ENCODE results near the gene SALL3. TPM values are rescaled to one million over a fixed set of nuclear protein-coding genes. Genes with fewer than 3 reads are reported as not detected.

Gene SALL3
- total and polyA plus RNA-seq, 3 experiments from 2014 or later: not detected

DNA sequence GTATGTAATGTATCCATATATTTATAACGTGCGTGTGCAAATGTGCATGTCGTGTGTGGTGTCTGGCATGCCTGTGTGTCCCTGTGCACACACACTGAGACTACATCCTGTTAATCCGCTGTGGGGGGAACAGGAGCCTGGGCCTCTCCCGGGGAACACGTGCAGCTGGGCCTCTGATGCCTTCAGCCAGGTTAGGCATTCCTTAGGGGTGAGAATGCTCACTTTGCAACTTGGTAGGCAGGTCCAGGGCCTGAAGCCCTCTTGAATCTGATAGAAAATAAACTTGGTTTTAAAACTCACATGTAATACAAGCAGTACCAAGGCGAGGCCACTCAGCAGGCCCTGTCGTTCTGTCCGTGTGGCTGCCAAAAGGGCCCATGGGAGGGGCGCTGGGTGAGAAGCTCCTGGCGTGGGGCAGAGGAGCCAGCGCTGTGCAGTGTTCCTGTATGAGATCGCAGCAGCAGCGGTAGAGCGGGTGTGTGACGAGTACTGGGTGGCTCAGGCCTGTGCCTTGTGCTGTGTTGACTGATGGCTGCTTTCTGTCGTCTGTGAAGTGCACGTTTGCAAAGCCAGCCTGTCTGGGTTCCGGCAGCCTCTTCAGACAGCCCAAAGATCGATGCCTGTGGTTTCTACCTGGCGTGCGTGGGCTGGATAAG lies 16.2 kb downstream of the SALL3 start:
- ChIA-PET POLR2A (no interaction called here), CTCF (no interaction called here)
- Mint-ChIP-seq H3K27me3 (peaks cover 7 to 29% of the 10 kb centered on the region in 2 donors), H3K27ac (no peak overlapping the region), H3K36me3 (no peaks in the 10 kb centered on the region), H3K4me1 (no peaks in the 10 kb centered on the region), H3K4me3 (no peak overlapping the region), H3K9me3 (no peaks in the 10 kb centered on the region)
- Histone ChIP-seq H3K9me3 (ENCODE audit: low read length) (no peaks in the 10 kb centered on the region), H3K27ac (ENCODE audit: low read depth, low read length) (no peak overlapping the region), H3K27me3 (ENCODE audit: insufficient read depth, low read length, poor library complexity, severe bottlenecking) (no peaks in the 10 kb centered on the region), H3K4me1 (ENCODE audit: insufficient read depth, low read length) (no peaks in the 10 kb centered on the region), H3K4me3 (ENCODE audit: low read length) (no peak overlapping the region), H3K36me3 (ENCODE audit: insufficient read depth, low read length) (no peaks in the 10 kb centered on the region)
- no peak for DNase-seq

- CTCF ChIA-PET: no interaction called here
These were observed 17.3 kb downstream of the SALL3 start for GRCh38 chr18:78996741-78997490.

GRCh38 chr18:78998371-78999071 lies 18.9 kb downstream of the SALL3 start:
- Mint-ChIP-seq H3K4me1 (no peaks in the 10 kb centered on the region), H3K27ac (no peak overlapping the region), H3K36me3 (no peaks in the 10 kb centered on the region), H3K4me3 (no peak overlapping the region), H3K9me3 (no peaks in the 10 kb centered on the region), H3K27me3 (peaks cover 7 to 32% of the 10 kb centered on the region in 2 donors)
- ChIA-PET CTCF (no interaction called here), POLR2A (no interaction called here)
- H3K9me3 ChIP-seq (ENCODE audit: low read length): no peaks in the 10 kb centered on the region
- H3K36me3 ChIP-seq (ENCODE audit: insufficient read depth, low read length): no peaks in the 10 kb centered on the region
- no peak overlapping the region for H3K4me3 ChIP-seq (ENCODE audit: low read length)
- H3K4me1 ChIP-seq (ENCODE audit: insufficient read depth, low read length): no peaks in the 10 kb centered on the region
- no peak for DNase-seq
- no peak overlapping the region for H3K27ac ChIP-seq (ENCODE audit: low read depth, low read length)
- H3K27me3 ChIP-seq (ENCODE audit: insufficient read depth, low read length, poor library complexity, severe bottlenecking): no peaks in the 10 kb centered on the region

More at GRCh38 chr18:78996741-78997490, 17.3 kb downstream of the SALL3 start:
- H3K4me3 Mint-ChIP-seq: no peak overlapping the region
- DNase-seq: no peak
- H3K27ac ChIP-seq (ENCODE audit: low read depth, low read length): no peak overlapping the region
- no peaks in the 10 kb centered on the region for H3K9me3 Mint-ChIP-seq
- H3K27ac Mint-ChIP-seq: no peak overlapping the region
- POLR2A ChIA-PET: no interaction called here
- no peak overlapping the region for H3K4me3 ChIP-seq (ENCODE audit: low read length)
- no peaks in the 10 kb centered on the region for H3K36me3 ChIP-seq (ENCODE audit: insufficient read depth, low read length)
- H3K4me1 Mint-ChIP-seq: no peaks in the 10 kb centered on the region
- no peaks in the 10 kb centered on the region for H3K9me3 ChIP-seq (ENCODE audit: low read length)
- no peaks in the 10 kb centered on the region for H3K36me3 Mint-ChIP-seq
- no peaks in the 10 kb centered on the region for H3K27me3 ChIP-seq (ENCODE audit: insufficient read depth, low read length, poor library complexity, severe bottlenecking)
- no peaks in the 10 kb centered on the region for H3K4me1 ChIP-seq (ENCODE audit: insufficient read depth, low read length)
- peaks cover 7 to 32% of the 10 kb centered on the region in 2 donors for H3K27me3 Mint-ChIP-seq

DNA sequence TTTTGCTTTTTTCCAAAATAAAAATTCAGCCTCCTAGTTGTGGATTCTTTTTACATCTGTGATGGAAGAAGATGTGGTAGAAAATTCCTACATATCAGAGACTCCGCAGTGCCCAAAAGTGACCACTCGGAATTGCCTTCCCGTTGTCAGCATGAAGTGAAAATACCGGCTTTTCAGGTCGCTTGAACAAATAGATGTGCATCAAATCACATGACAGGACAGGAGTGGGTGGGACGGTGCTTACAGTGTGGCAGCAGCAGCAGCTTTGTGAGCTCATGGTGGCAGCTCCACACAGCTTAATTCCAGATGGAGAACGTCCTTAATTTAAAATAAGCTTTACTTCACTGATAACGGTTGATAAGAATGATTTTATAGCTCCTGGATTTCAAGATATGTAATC lies 20.3 kb downstream of the SALL3 start:
- Mint-ChIP-seq H3K36me3 (no peaks in the 10 kb centered on the region), H3K4me1 (no peaks in the 10 kb centered on the region), H3K9me3 (no peaks in the 10 kb centered on the region), H3K4me3 (no peak overlapping the region), H3K27me3 (peaks cover 9 to 35% of the 10 kb centered on the region in 2 donors), H3K27ac (no peak overlapping the region)
- no peak overlapping the region for H3K27ac ChIP-seq (ENCODE audit: low read depth, low read length)
- DNase-seq: no peak
- ChIA-PET CTCF (interaction anchor here (1.3 kb wide), 1 partner anchor 11 kb away, joined by 4 read pairs; no protein-coding TSS in a partner anchor), POLR2A (no interaction called here)
- no peaks in the 10 kb centered on the region for H3K9me3 ChIP-seq (ENCODE audit: low read length)
- H3K4me1 ChIP-seq (ENCODE audit: insufficient read depth, low read length): no peaks in the 10 kb centered on the region
- H3K36me3 ChIP-seq (ENCODE audit: insufficient read depth, low read length): no peaks in the 10 kb centered on the region
- no peaks in the 10 kb centered on the region for H3K27me3 ChIP-seq (ENCODE audit: insufficient read depth, low read length, poor library complexity, severe bottlenecking)
- no peak overlapping the region for H3K4me3 ChIP-seq (ENCODE audit: low read length)

DNA sequence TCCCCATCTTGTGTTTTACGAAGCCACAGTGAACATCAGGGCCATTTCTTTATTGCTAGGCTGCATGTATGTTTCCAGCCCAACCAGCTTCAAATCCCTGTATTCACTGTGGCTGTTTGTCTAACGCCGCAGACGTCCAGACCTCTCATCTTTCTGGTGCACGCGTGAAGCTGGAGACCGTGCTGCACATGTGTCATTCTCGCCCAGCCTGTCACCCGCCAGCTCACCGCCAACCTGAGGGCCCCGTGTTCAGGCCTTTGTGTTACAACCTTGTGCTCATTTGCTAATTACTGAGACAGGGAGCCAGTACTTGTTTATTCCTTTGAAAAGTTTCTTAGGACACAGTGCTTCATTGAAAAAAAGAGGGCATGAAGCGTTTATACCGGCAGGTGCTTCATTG lies 21.4 kb downstream of the SALL3 start:
- Mint-ChIP-seq H3K9me3 (no peaks in the 10 kb centered on the region), H3K36me3 (no peaks in the 10 kb centered on the region), H3K27me3 (peaks cover 7 to 35% of the 10 kb centered on the region in 2 donors), H3K4me3 (no peak overlapping the region), H3K27ac (no peak overlapping the region), H3K4me1 (no peaks in the 10 kb centered on the region)
- H3K9me3 ChIP-seq (ENCODE audit: low read length): no peaks in the 10 kb centered on the region
- no peaks in the 10 kb centered on the region for H3K4me1 ChIP-seq (ENCODE audit: insufficient read depth, low read length)
- CTCF ChIA-PET: interaction anchor here (1.3 kb wide), 1 partner anchor 144 kb away, joined by 3 read pairs; no protein-coding TSS in a partner anchor
- POLR2A ChIA-PET: no interaction called here
- no peak overlapping the region for H3K27ac ChIP-seq (ENCODE audit: low read depth, low read length)
- no peaks in the 10 kb centered on the region for H3K27me3 ChIP-seq (ENCODE audit: insufficient read depth, low read length, poor library complexity, severe bottlenecking)
- H3K36me3 ChIP-seq (ENCODE audit: insufficient read depth, low read length): no peaks in the 10 kb centered on the region
- H3K4me3 ChIP-seq (ENCODE audit: low read length): no peak overlapping the region
- DNase-seq: no peak

DNA sequence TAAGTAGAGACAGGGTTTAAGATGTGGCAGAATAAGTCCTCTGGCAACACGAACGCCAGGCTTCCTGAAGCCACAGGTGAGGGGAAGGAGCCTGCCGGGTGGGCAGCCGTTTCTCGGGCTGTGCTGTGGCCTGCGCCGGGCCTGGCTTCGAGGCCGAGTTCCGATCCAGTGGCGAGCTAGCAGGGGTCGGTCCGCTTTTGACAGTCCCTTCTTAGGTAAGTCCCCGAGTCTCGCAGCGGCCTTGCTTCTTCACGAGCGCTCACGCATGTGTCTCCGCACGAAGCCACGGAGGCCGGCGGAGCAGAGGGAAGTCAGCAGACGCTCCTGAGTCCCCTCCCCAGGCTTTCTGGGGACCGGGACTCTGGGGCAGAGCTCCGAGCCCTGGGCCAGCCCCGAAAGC lies 26.0 kb downstream of the SALL3 start:
- DNase-seq: no peak
- CTCF ChIA-PET: no interaction called here
- POLR2A ChIA-PET: no interaction called here

GRCh38 chr18:79006106-79006795 lies 26.6 kb downstream of the SALL3 start:
- H3K9me3 ChIP-seq (ENCODE audit: low read length): no peaks in the 10 kb centered on the region
- H3K4me1 ChIP-seq (ENCODE audit: insufficient read depth, low read length): no peaks in the 10 kb centered on the region
- no peaks in the 10 kb centered on the region for H3K4me1 Mint-ChIP-seq
- H3K9me3 Mint-ChIP-seq: no peaks in the 10 kb centered on the region
- ChIA-PET POLR2A (no interaction called here), CTCF (no interaction called here)
- H3K36me3 ChIP-seq (ENCODE audit: insufficient read depth, low read length): no peaks in the 10 kb centered on the region
- no peak overlapping the region for H3K4me3 ChIP-seq (ENCODE audit: low read length)
- no peaks in the 10 kb centered on the region for H3K36me3 Mint-ChIP-seq
- no peak overlapping the region for H3K27ac ChIP-seq (ENCODE audit: low read depth, low read length)
- no peak overlapping the region for H3K4me3 Mint-ChIP-seq
- H3K27me3 Mint-ChIP-seq: peaks cover 7 to 19% of the 10 kb centered on the region in 2 donors
- no peak for DNase-seq
- no peak overlapping the region for H3K27ac Mint-ChIP-seq
- H3K27me3 ChIP-seq (ENCODE audit: insufficient read depth, low read length, poor library complexity, severe bottlenecking): no peaks in the 10 kb centered on the region

More for the DNA sequence above, 26.0 kb downstream of the SALL3 start:
- Histone ChIP-seq H3K4me1 (ENCODE audit: insufficient read depth, low read length) (no peaks in the 10 kb centered on the region), H3K9me3 (ENCODE audit: low read length) (no peaks in the 10 kb centered on the region), H3K4me3 (ENCODE audit: low read length) (no peak overlapping the region), H3K36me3 (ENCODE audit: insufficient read depth, low read length) (no peaks in the 10 kb centered on the region), H3K27me3 (ENCODE audit: insufficient read depth, low read length, poor library complexity, severe bottlenecking) (no peaks in the 10 kb centered on the region), H3K27ac (ENCODE audit: low read depth, low read length) (no peak overlapping the region)
- H3K27ac Mint-ChIP-seq: no peak overlapping the region
- H3K4me3 Mint-ChIP-seq: no peak overlapping the region
- H3K36me3 Mint-ChIP-seq: no peaks in the 10 kb centered on the region
- no peaks in the 10 kb centered on the region for H3K9me3 Mint-ChIP-seq
- H3K27me3 Mint-ChIP-seq: peaks cover 7 to 25% of the 10 kb centered on the region in 2 donors
- H3K4me1 Mint-ChIP-seq: no peaks in the 10 kb centered on the region

DNA sequence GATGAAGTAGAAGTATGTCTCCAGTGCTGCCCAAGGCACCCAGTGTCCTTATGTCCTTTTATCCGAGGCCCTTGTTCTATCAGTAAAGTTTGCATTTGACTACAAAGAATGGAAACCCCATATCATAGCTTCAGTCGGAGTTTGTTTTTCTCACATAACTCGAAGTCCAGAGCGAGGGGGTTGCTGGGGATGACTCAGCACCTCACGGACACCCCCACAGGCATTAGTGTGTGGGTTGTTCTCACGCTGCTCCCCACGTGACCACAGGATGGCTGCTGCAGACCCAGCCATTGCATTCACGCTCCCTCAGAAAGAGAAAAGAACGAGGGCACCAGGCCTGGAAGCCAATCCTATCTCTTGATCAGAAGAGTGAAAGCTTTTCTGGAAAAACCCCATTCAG lies 27.8 kb downstream of the SALL3 start:
- Histone ChIP-seq H3K27me3 (ENCODE audit: insufficient read depth, low read length, poor library complexity, severe bottlenecking) (no peaks in the 10 kb centered on the region), H3K36me3 (ENCODE audit: insufficient read depth, low read length) (no peaks in the 10 kb centered on the region), H3K4me1 (ENCODE audit: insufficient read depth, low read length) (no peaks in the 10 kb centered on the region), H3K27ac (ENCODE audit: low read depth, low read length) (no peak overlapping the region), H3K9me3 (ENCODE audit: low read length) (no peaks in the 10 kb centered on the region), H3K4me3 (ENCODE audit: low read length) (no peak overlapping the region)
- H3K27ac Mint-ChIP-seq: no peak overlapping the region
- H3K9me3 Mint-ChIP-seq: no peaks in the 10 kb centered on the region
- H3K36me3 Mint-ChIP-seq: no peaks in the 10 kb centered on the region
- ChIA-PET POLR2A (no interaction called here), CTCF (no interaction called here)
- H3K4me3 Mint-ChIP-seq: no peak overlapping the region
- peaks cover 7 to 19% of the 10 kb centered on the region in 2 donors for H3K27me3 Mint-ChIP-seq
- no peak for DNase-seq
- no peaks in the 10 kb centered on the region for H3K4me1 Mint-ChIP-seq

Measured in CD8-positive, alpha-beta memory T cell (primary cell).